ENCODE data around the gene SCTR. TPM values are rescaled to one million over a fixed set of nuclear protein-coding genes. Genes with fewer than 3 reads are reported as not detected.

SCTR gene
- polyA plus RNA-seq, 1 experiment, result not detected

- Histone ChIP-seq H3K27me3 (ENCODE audit: control insufficient read depth, insufficient read depth, low read length) (peaks cover under 1% of the 10 kb centered on the region; the same call in 1 of the 2 replicates), H3K36me3 (ENCODE audit: control insufficient read depth, insufficient read depth, low read length) (no peaks in the 10 kb centered on the region), H3K4me3 (ENCODE audit: low read depth, low read length) (no peak overlapping the region)
- ChIA-PET POLR2A (no interaction called here), CTCF (no interaction called here)
- no peak for DNase-seq (ENCODE audit: low read depth)
- TF ChIP-seq, protein P1, sequence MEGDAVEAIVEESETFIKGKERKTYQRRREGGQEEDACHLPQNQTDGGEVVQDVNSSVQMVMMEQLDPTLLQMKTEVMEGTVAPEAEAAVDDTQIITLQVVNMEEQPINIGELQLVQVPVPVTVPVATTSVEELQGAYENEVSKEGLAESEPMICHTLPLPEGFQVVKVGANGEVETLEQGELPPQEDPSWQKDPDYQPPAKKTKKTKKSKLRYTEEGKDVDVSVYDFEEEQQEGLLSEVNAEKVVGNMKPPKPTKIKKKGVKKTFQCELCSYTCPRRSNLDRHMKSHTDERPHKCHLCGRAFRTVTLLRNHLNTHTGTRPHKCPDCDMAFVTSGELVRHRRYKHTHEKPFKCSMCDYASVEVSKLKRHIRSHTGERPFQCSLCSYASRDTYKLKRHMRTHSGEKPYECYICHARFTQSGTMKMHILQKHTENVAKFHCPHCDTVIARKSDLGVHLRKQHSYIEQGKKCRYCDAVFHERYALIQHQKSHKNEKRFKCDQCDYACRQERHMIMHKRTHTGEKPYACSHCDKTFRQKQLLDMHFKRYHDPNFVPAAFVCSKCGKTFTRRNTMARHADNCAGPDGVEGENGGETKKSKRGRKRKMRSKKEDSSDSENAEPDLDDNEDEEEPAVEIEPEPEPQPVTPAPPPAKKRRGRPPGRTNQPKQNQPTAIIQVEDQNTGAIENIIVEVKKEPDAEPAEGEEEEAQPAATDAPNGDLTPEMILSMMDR (IDR thresholded peaks at IDR 0.05; ENCODE audit: insufficient read depth, low read depth, low read length), result no peak
These were observed 26.6 kb upstream of the SCTR start for GRCh38 chr2:119550856-119551255.

- Histone ChIP-seq H3K4me3 (ENCODE audit: low read depth, low read length) (no peak overlapping the region), H3K27me3 (ENCODE audit: control insufficient read depth, insufficient read depth, low read length) (peaks cover 1% of the 10 kb centered on the region), H3K36me3 (ENCODE audit: control insufficient read depth, insufficient read depth, low read length) (no peaks in the 10 kb centered on the region)
- no peak for DNase-seq (ENCODE audit: low read depth)
- TF ChIP-seq, protein P1 (IDR thresholded peaks at IDR 0.05; ENCODE audit: insufficient read depth, low read depth, low read length), result no peak
- ChIA-PET CTCF (no interaction called here), POLR2A (no interaction called here)
These were observed 26.1 kb upstream of the SCTR start for GRCh38 chr2:119550346-119550745.

- H3K4me3 ChIP-seq (ENCODE audit: low read depth, low read length), result no peak overlapping the region
- peaks cover 1% of the 10 kb centered on the region for H3K27me3 ChIP-seq (ENCODE audit: control insufficient read depth, insufficient read depth, low read length)
- TF ChIP-seq, protein P1 (IDR thresholded peaks at IDR 0.05; ENCODE audit: insufficient read depth, low read depth, low read length), result no peak
- ChIA-PET CTCF (no interaction called here), POLR2A (no interaction called here)
- DNase-seq (ENCODE audit: low read depth), result no peak
- no peaks in the 10 kb centered on the region for H3K36me3 ChIP-seq (ENCODE audit: control insufficient read depth, insufficient read depth, low read length)
These were observed 25.0 kb upstream of the SCTR start for GRCh38 chr2:119549241-119549640.

DNA sequence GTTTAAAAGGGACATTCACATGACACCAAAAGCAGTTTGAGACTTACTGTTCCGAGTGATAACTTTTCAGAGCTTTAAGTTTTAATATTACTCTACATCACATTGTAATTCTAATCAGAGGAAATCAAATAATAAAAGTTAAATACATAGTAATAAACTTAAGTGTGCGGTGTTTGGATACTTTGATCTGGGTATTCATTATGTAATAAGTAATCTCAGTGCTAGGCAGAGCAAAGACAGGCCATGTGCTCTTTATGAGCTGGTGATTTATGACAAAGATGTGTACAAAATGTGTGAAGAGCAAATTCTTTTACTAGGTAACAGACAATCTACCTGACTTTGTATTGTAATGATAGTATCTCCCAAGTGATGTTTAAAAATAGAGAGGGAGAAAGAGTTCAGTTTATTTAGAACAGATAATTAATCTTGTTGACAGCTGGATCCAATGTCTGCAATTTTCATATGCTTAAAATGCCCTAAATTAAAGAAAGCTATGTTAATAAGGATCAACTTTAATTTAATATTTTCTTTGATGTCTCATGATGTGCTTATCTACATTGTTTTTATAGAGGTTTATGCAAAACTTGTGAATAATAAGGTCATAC lies 24.3 kb upstream of the SCTR start:
- H3K36me3 ChIP-seq (ENCODE audit: control insufficient read depth, insufficient read depth, low read length), result no peaks in the 10 kb centered on the region
- peaks cover 1% of the 10 kb centered on the region for H3K27me3 ChIP-seq (ENCODE audit: control insufficient read depth, insufficient read depth, low read length)
- TF ChIP-seq, protein P1 (IDR thresholded peaks at IDR 0.05; ENCODE audit: insufficient read depth, low read depth, low read length), result no peak
- ChIA-PET POLR2A (no interaction called here), CTCF (interaction anchor here (0.6 kb wide), 1 partner anchor 1525 kb away, joined by 3 read pairs; no protein-coding TSS in a partner anchor)
- H3K4me3 ChIP-seq (ENCODE audit: low read depth, low read length), result no peak overlapping the region
- DNase-seq (ENCODE audit: low read depth), result no peak

- TF ChIP-seq, protein P1 (IDR thresholded peaks at IDR 0.05; ENCODE audit: insufficient read depth, low read depth, low read length), result no peak
- no peak for DNase-seq (ENCODE audit: low read depth)
- no peak overlapping the region for H3K4me3 ChIP-seq (ENCODE audit: low read depth, low read length)
- POLR2A ChIA-PET, result no interaction called here
- H3K27me3 ChIP-seq (ENCODE audit: control insufficient read depth, insufficient read depth, low read length), result peaks cover 3% of the 10 kb centered on the region
- H3K36me3 ChIP-seq (ENCODE audit: control insufficient read depth, insufficient read depth, low read length), result no peaks in the 10 kb centered on the region
- CTCF ChIA-PET, result no interaction called here
These were observed 22.1 kb upstream of the SCTR start for GRCh38 chr2:119546447-119546767.

All from BJ (cell line).